Measurements from ENCODE around the gene SLC25A21.

DNA sequence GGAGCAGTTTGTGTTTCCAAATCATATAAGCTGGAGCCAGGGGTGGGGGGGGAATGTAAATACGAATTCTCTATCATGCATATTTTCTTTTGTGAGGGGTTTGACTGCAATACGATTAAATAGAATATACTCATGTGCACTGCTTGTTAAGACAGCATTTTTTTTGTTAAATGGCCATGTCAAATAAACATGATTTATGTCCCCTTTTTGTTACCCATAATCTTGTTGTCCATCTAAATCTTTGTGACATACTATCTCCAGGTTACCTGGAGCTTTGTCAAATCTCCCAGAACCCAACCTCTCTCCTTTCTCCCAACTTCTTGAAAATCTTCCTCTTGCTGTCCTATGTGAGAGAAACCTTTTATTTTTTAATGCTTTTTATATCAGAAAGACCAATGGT is 233.1 kb downstream of the SLC25A21 start:
- TF ChIP-seq, protein P1, sequence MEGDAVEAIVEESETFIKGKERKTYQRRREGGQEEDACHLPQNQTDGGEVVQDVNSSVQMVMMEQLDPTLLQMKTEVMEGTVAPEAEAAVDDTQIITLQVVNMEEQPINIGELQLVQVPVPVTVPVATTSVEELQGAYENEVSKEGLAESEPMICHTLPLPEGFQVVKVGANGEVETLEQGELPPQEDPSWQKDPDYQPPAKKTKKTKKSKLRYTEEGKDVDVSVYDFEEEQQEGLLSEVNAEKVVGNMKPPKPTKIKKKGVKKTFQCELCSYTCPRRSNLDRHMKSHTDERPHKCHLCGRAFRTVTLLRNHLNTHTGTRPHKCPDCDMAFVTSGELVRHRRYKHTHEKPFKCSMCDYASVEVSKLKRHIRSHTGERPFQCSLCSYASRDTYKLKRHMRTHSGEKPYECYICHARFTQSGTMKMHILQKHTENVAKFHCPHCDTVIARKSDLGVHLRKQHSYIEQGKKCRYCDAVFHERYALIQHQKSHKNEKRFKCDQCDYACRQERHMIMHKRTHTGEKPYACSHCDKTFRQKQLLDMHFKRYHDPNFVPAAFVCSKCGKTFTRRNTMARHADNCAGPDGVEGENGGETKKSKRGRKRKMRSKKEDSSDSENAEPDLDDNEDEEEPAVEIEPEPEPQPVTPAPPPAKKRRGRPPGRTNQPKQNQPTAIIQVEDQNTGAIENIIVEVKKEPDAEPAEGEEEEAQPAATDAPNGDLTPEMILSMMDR (conservative IDR thresholded peaks at IDR 0.05 in 1 of 2, IDR thresholded peaks at IDR 0.05 in 1 of 2; ENCODE audit: low read depth in 1 of 2, low read length in 2 of 2), result no peak
- no peak for TF ChIP-seq EZH2 (IDR thresholded peaks at IDR 0.05; ENCODE audit: low read length, missing control alignments)
